NK-92 (cell line): ENCODE measurements around the gene TVP23C.
"Not testable (repeated sequence)": the region's sequence is repeated elsewhere in the genome, so short reads cannot be mapped to it uniquely, and the experiment has no call there.

ENCODE experiments used
- DNase-seq: peaks from one replicate; lab custom pipeline; 2025; ENCODE audit not compliant: unreplicated experiment; lab: John Stamatoyannopoulos, UW

The TVP23C gene

GRCh38 chr17:15526292-15527218, 36.7 kb downstream of the TVP23C start:
- DNase-seq, result not testable (repeated sequence)

GRCh38 chr17:15524990-15525985, 38.0 kb downstream of the TVP23C start:
- not testable (repeated sequence) for DNase-seq

GRCh38 chr17:15516150-15516549, 47.1 kb downstream of the TVP23C start:
- no peak for DNase-seq

- no peak for DNase-seq
Observed at GRCh38 chr17:15514469-15514868, 48.8 kb downstream of the TVP23C start.

- DNase-seq, result no peak
Observed at GRCh38 chr17:15513856-15514459, 49.3 kb downstream of the TVP23C start.

- no peak for DNase-seq
Observed at GRCh38 chr17:15513058-15513791, 50.1 kb downstream of the TVP23C start.

GRCh38 chr17:15512071-15512709, 51.1 kb downstream of the TVP23C start:
- DNase-seq, result no peak

GRCh38 chr17:15511142-15511541, 52.1 kb downstream of the TVP23C start:
- DNase-seq, result no peak

- no peak for DNase-seq
Observed at GRCh38 chr17:15510361-15510760, 52.9 kb downstream of the TVP23C start.

GRCh38 chr17:15509095-15509494, 54.2 kb downstream of the TVP23C start:
- DNase-seq, result no peak

GRCh38 chr17:15508466-15508865, 54.8 kb downstream of the TVP23C start:
- DNase-seq, result no peak

- DNase-seq, result no peak
Observed at GRCh38 chr17:15507896-15508295, 55.4 kb downstream of the TVP23C start.

GRCh38 chr17:15507001-15507400, 56.3 kb downstream of the TVP23C start:
- no peak for DNase-seq

- DNase-seq, result not testable (repeated sequence)
Observed at GRCh38 chr17:15505708-15506107, 57.6 kb downstream of the TVP23C start.

- no peak for DNase-seq
Observed at GRCh38 chr17:15503731-15504130, 59.6 kb downstream of the TVP23C start.

- no peak for DNase-seq
Observed at GRCh38 chr17:15502369-15503112, 60.7 kb downstream of the TVP23C start.

GRCh38 chr17:15501793-15502192, 61.5 kb downstream of the TVP23C start:
- DNase-seq, result no peak

- DNase-seq, result no peak
Observed at GRCh38 chr17:15501282-15501681, 62.0 kb downstream of the TVP23C start.

GRCh38 chr17:15498107-15498506, 65.2 kb downstream of the TVP23C start:
- DNase-seq, result no peak
